Brain microvascular endothelial cell (primary cell): Measurements from ENCODE around the gene TP53I11.

Source experiments
- DNase-seq: peaks from one replicate; pipeline ENCODE4 v3.0.0-alpha.2; 2020
- H3K27ac ChIP-seq: fragments of 250-450 bp; sonication (Bioruptor Pico); 2 replicates; pipeline ENCODE4 v1.5.1; 2020; ENCODE audit warnings: mild to moderate bottlenecking, moderate library complexity
- H3K27me3 ChIP-seq: fragments of 250-450 bp; sonication (Bioruptor Pico); replicated peaks from 2 replicates; pipeline ENCODE4 v1.5.1; 2020; ENCODE audit warnings: mild to moderate bottlenecking
- H3K36me3 ChIP-seq: fragments of 250-450 bp; sonication (Bioruptor Pico); replicated peaks from 2 replicates; pipeline ENCODE4 v1.5.1; 2020; ENCODE audit warnings: mild to moderate bottlenecking
- H3K4me3 ChIP-seq: 2 replicates; pipeline ENCODE4 v1.5.1; 2011; ENCODE audit warnings: low read depth, mild to moderate bottlenecking, control low read depth, low read length, moderate library complexity
- CTCF ChIP-seq: IDR thresholded peaks from 2 replicates; pipeline ENCODE4 v1.5.1; 2011; ENCODE audit warnings: low read depth, mild to moderate bottlenecking, moderate library complexity, low read length, control low read depth, inconsistent platforms; ENCODE audit errors: missing control alignments
- in situ Hi-C: cut with HindIII; loops from 2 replicates; pipeline ENCODE4 v1.10.0; 2017; ENCODE audit warnings: low sequenced_read_pairs, low pct_ligation_motif_present

Gene TP53I11

DNA sequence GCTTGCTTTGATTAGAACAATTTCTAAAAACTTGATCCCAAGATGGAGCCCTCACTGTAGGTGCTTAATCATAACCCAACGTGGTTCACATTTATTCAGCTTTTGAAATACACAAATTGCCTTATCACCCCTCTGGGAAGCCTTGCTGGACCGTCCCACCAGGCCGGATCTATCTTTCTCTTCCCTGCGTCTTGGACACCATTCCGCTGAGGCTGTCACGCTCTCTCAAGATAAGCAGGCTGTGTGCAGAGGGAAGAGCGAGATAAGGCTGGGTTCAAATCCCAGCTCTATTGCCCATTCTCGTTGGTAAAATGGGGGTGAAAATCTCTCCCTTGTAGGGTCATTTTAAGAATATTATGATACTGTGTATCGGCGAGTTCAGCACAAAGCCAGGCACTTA lies 20.5 kb upstream of the TP53I11 start:
- H3K36me3 ChIP-seq: no peaks in the 10 kb centered on the region
- in situ Hi-C loops: no loop called here
- no peak for DNase-seq
- H3K27ac ChIP-seq: no peak overlapping the region
- no peak overlapping the region for H3K4me3 ChIP-seq
- TF ChIP-seq CTCF: no peak
- peaks cover 3% of the 10 kb centered on the region for H3K27me3 ChIP-seq

DNA sequence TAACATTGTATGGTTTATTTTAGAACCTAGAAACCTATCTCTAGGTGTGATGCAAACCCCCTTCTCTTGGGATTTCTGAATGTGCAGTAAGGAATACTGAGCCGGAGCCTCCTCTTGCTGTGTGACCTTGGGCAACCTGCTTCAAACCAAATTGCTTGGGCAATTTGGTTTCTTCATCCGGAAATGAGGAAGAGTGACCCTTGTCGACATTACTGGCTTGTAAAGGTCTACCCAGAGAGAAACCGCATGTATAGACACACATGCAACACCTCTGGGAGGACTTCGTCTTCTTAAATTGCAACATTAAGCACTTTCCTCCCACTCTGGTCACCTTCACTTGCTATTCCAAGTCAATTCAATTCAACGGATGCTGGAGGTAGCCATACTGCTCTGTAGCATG lies 19.6 kb upstream of the TP53I11 start:
- no peak for DNase-seq
- in situ Hi-C loops: no loop called here
- no peak for TF ChIP-seq CTCF
- peaks cover 3% of the 10 kb centered on the region for H3K27me3 ChIP-seq
- H3K27ac ChIP-seq: no peak overlapping the region
- H3K4me3 ChIP-seq: no peak overlapping the region
- no peaks in the 10 kb centered on the region for H3K36me3 ChIP-seq

GRCh38 chr11:44969651-44970252 lies 19.1 kb upstream of the TP53I11 start:
- H3K27ac ChIP-seq: no peak overlapping the region
- H3K27me3 ChIP-seq: peaks cover 3% of the 10 kb centered on the region
- TF ChIP-seq CTCF: no peak
- no peaks in the 10 kb centered on the region for H3K36me3 ChIP-seq
- in situ Hi-C loops: no loop called here
- H3K4me3 ChIP-seq: no peak overlapping the region
- DNase-seq: no peak

GRCh38 chr11:44968510-44968909 lies 17.8 kb upstream of the TP53I11 start:
- TF ChIP-seq CTCF: no peak
- in situ Hi-C loops: no loop called here
- Histone ChIP-seq H3K36me3 (no peaks in the 10 kb centered on the region), H3K4me3 (no peak overlapping the region), H3K27ac (no peak overlapping the region), H3K27me3 (peaks cover 3% of the 10 kb centered on the region)
- DNase-seq: no peak

DNA sequence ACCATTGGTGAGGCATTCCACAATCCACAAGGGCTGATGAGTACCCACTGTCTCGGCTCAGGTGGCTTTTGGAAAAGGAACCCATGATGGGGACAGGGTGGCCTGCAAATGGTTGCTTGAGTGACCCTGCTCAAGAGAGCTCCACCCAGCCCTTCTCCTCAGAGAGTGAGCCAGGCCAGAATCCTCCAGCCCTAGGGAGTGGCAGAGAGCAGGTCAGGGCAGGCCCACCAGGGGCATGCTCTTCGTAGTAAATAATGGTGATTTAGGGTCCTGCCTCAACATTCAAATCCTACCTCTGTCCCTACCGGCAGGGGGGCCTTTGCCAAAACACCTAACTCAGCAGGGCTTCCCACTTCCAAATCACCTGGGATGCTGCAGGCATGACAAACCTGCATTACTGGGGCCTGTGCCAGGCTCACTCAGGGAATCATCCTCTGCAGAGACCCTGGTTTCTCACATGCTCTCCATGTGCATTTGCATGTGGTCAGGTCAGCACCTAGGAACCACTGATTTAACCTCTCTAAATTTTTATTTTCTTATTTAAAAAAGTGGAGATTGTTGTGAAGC lies 17.3 kb upstream of the TP53I11 start:
- Histone ChIP-seq H3K36me3 (no peaks in the 10 kb centered on the region), H3K27me3 (peaks cover 3% of the 10 kb centered on the region), H3K4me3 (no peak overlapping the region), H3K27ac (no peak overlapping the region)
- no peak for TF ChIP-seq CTCF
- in situ Hi-C loops: no loop called here
- DNase-seq: no peak

- Histone ChIP-seq H3K4me3 (no peak overlapping the region), H3K27ac (no peak overlapping the region), H3K36me3 (no peaks in the 10 kb centered on the region), H3K27me3 (no peaks in the 10 kb centered on the region)
- in situ Hi-C loops: no loop called here
- no peak for TF ChIP-seq CTCF
- DNase-seq: no peak
These were observed 16.0 kb upstream of the TP53I11 start for GRCh38 chr11:44966694-44967093.
